Stimulated activated naive CD4-positive, alpha-beta T cell treated with Interleukin-2 at 50 U/mL for 16 hours (primary cell): Measurements from ENCODE around the gene SFTPB.
"Not testable (repeated sequence)": the region's sequence is repeated elsewhere in the genome, so short reads cannot be mapped to it uniquely, and the experiment has no call there.

Experiments
- DNase-seq: peaks from one replicate; lab custom pipeline; 2025; lab: John Stamatoyannopoulos, UW

The SFTPB gene

DNA sequence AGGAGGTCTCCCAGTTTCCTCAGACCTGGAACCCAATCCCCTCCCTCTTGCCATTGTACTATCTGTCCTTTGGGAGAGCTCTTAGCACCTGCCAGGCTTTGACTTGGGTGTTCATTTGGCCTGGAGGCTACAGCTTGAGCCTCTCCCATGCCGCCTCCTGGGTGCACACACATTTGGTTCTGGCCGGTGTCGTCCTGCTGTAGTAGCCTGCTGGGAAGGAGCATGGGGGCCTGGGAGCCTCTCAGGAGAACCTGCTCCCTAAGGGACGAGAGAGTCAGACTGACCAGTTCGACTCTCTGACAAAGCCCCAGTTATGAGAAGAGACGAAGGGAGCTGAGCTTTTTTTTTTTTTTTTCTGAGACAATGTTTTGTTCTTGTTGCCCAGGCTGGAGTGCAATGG, 7.4 kb upstream of the SFTPB start:
- no peak for DNase-seq

DNA sequence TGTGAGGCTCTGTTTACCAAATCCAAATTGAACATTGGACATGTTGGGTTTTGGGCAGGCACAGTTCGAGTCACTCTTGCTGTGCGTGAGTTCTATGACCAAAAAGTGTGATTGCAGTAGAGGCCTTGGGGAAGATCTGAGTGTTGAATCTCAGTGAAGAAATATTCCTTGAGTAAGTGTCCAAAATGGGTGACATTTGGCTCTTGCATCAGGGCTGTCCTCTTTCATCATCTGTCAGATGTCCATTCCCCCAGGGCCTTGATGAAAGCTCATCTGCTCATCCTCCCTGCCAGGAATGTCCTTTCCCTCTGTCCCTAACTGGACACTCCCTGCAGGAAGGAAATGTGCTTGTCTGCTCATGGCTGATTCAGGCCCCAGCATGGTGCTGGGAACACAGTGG, 6.4 kb upstream of the SFTPB start:
- DNase-seq = no peak

DNA sequence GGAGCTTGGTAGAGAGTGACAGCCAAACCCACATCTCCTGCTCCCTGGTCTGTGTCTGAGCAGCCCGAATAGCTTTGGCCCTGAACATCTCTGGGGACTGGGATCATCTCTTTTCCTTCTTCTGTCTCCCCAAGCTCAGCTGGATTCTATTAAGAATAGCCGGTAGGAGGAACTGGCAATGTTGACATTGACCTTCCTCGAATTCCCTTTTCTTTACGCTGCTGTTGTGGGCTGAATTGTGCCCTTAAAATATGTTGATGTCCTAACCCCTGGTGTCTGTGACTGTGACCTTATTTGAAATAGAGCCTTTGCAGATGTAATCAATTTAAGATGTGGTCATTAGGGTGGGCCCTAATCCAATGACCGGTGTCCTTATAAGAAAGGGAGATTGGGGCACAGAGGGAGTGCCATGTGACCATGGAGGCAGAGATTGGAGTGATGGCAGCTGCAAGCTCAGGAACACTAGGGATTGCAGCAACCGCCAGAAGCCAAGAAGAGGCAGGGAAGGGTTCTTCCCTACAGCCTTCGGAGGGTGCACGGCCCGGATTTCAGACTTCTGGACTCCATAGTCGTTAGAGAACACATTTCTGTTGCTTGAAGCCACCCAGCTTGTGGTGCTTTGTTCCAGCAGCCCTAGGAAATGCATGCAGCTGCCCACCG, 5.8 kb upstream of the SFTPB start:
- DNase-seq = no peak

GRCh38 chr2:85672456-85672855, 4.5 kb upstream of the SFTPB start:
- no peak for DNase-seq

GRCh38 chr2:85670416-85670815, 2.4 kb upstream of the SFTPB start:
- not testable (repeated sequence) for DNase-seq

DNA sequence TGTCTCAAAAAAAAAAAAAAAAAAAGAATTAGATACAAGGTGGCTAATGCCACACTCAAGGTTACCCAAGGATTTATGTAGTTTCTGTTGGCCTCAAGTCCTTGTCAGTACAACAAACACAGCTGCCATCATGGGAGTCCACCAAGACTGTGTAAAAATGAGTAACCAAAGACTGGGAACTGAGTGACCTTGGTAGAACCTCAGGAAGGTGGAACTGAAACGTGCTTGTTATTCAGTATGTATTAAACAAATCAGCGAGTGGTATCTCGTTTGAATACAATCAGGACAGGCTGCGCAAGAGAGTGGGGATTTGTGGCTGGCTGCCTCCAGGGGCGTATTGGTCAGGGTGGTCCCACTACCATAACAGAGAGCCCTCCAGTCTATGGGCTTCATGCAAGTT, 1.6 kb upstream of the SFTPB start:
- DNase-seq = no peak

DNA sequence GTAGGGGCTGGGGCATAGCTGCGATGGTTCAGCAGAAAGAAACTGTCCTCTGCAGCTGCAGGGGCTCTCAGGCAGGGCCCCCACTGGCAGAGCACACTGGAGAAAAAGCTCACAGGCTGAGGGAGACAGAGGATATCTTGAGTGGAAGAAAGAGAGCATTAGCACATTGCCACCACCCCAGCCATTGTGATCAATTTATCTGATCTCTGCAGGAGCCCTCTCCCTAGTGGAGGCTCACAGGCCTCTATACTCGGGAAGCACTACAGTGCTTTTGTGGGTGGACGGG, 801 bp upstream of the SFTPB start:
- no peak for DNase-seq

GRCh38 chr2:85667561-85668008, 414 bp downstream of the SFTPB start:
- DNase-seq = no peak

DNA sequence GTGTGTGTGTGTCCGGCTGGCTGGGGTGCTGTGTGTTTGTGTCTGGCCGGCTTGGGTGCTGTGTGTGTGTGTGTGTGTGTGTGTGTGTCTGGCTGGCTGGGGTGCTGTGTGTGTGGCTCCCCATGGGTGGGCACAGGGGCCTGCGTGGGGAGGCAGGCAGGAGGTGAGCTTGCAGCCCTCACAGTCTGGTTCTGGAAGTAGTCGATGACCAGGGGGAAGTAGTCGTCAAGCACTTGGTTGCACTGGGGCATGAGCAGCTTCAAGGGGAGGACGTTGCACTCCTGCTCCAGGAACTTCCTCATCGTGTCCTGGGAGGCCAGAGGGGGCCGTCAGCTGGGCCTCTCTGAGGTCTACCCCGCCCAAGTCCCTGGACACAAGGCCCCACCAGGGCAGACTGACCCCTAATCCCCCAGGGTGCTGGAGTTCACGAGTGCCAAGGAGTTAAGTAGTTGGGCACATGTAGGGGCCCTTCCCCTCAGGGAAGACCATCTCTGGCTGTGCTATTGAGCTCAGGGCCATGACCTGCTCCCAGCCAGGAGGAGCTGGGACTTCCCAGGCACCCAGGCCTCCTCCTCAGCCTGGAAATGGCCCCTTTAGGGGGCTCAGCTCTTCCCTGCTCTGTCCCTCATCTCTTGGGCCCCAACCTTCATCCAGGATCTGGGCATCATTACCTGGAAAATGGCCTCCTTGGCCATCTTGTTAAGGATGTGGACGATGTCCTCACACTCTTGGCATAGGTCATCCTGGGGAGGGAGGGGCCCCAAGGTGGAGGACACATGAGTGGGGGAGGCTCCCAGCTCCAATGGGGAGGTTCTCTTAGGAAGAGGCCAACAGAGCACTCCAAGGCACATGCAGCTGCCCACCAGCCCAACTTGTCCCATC, 1.3 kb downstream of the SFTPB start:
- DNase-seq = no peak

DNA sequence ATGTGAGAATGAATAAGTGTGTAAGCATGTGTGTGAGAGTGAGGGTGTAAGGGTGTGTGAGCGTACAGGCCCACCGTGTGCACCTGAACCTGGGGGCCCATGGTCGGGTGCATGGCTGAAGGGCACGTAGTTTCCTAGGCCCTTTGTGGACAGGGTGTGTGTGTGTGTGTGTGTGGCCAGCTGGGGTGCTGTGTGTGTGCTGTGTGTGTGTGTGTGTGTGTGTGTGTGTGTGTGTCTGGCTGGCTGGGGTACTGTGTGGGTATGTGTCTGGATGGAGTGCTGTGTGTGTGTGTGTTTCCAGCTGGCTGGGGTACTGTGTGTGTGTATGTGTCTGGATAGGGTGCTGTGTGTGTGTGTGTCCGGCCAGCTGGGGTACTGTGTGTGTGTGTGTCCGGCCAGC, 2.0 kb downstream of the SFTPB start:
- no peak for DNase-seq

DNA sequence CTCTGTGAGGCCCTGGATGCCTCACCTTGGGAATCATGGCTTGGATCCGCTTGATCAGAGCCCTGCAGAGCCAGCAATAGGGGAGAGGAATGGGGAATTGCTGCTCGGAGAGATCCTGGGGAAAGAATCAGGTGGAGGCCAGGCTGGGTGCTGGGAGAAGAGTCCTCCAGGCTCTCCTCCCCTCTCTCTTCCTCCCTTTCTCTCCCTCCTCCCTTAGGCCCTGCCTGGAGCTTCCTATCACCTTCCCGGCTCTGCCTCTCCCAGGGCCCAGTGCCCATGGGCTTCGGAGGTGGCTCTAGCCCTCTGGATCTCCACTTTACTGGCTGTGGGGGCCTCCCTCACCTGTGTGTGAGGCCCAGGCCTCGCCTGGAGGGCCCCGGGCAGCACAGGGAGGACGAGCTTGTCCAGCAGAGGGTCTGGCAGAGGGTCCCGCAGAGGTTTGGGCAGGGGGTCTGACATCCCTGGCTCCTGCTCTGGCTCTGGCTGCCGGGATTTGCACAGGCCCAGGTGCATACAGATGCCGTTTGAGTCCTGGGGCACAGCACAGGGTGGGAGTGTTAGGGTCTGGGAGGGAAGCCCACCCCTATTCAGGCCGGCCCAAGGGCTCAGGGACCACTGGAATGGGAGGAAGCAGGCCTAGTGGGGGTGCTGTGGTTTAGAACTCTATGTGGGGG, 2.6 kb downstream of the SFTPB start:
- DNase-seq = no peak

GRCh38 chr2:85663594-85664565, 4.1 kb downstream of the SFTPB start:
- DNase-seq = no peak

GRCh38 chr2:85662899-85663593, 5.0 kb downstream of the SFTPB start:
- DNase-seq = no peak

DNA sequence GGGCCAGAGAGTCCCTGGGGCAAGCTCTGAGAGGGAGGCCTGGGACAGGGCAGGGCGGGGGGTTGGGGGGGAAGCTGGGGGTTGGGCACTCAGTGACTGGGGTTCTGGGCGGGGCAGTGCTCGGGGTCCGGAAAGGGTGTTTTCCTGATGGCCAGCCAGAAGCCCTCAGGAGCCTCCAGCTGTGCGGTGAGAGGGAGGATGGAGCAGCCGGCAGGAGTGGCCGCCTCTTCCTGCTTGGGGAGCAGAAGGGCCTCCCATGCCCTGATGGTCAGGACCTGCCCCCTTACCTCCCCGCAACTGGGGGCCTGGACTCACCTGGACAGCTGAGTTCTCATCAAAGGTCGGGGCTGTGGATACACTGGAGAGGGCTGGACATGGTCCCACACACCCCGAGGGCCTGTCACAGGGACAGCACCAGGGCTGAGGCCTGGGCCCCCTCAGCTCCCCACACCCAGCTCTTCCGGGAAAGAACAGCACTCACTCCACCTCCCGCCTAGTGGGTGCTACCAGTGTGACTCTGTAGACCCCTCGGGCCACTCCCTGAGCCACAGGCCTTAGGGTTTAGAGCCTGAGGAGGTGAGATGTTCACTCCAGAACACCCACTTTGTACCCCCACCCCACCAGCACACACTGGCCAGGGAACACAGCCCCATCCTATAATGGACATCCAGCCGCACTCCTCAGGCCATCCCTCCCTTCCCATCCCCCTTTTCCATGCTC, 6.7 kb downstream of the SFTPB start:
- no peak for DNase-seq

GRCh38 chr2:85660725-85661124, 7.3 kb downstream of the SFTPB start:
- no peak for DNase-seq

GRCh38 chr2:85660301-85660700, 7.7 kb downstream of the SFTPB start:
- not testable (repeated sequence) for DNase-seq

GRCh38 chr2:85659324-85659981, 8.5 kb downstream of the SFTPB start:
- no peak for DNase-seq

DNA sequence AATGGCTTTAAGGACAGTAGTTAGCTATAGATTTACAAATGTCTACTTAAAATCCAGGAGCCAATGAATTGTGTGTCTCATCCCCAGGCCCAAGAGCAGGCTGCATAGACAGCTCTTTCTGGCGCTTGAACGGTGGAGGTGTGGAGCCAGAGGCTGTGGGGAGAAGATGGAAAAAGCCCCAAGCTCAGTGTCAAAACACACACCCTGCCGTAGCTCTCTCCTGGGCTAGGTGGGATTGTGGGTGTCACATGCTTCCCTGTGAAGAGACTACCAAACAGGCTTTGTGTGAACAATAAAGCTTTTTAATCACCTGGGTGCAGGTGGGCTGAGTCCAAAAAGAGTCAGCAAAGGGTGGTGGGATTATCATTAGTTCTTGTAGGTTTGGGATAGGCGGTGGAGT, 10.6 kb downstream of the SFTPB start:
- not testable (repeated sequence) for DNase-seq

GRCh38 chr2:85656468-85656867, 11.5 kb downstream of the SFTPB start:
- DNase-seq = no peak

DNA sequence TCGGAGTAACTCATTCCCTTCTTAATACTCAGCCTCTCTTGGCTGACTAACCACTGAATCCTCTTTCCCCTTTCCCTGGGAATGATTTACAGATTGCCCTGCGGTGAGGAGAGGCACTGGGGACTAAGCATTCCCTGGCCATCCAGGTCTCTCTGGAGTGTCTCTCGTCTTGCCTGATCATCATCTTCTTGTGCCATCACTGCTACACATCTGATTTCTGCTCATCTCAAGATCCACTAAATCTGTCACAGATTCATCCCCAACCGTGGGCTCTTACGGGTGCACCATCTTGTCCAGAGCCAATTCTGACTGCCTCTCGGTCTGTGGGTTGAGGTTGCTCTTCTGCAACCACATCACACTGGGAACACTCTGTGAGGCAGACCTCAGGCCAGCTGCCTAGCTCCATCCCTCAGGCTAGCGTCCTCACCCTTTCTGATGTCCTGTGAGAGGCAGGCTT, 12.0 kb downstream of the SFTPB start:
- DNase-seq = no peak
